D721Med (cell line): ENCODE measurements around the gene IZUMO1R.

Experiments
- DNase-seq: peaks from one replicate; pipeline ENCODE4 v3.0.0; 2011; ENCODE audit warnings: low spot score; ENCODE audit not compliant: insufficient read length
- FAIRE-seq: peaks from 2 replicates; lab custom pipeline; 2011; peaks lifted over from hg19 to GRCh38; lab: Jason Lieb, UNC
- CTCF ChIP-seq: IDR thresholded peaks from 2 replicates; pipeline ENCODE4 v1.5.1; 2012; ENCODE audit warnings: mild to moderate bottlenecking, control low read depth; ENCODE audit not compliant: insufficient read depth; ENCODE audit errors: missing control alignments

The IZUMO1R gene

GRCh38 chr11:94308024-94308423, 3.6 kb downstream of the IZUMO1R start:
- TF ChIP-seq CTCF: no peak
- FAIRE-seq (no peak), DNase-seq (no peak)

DNA sequence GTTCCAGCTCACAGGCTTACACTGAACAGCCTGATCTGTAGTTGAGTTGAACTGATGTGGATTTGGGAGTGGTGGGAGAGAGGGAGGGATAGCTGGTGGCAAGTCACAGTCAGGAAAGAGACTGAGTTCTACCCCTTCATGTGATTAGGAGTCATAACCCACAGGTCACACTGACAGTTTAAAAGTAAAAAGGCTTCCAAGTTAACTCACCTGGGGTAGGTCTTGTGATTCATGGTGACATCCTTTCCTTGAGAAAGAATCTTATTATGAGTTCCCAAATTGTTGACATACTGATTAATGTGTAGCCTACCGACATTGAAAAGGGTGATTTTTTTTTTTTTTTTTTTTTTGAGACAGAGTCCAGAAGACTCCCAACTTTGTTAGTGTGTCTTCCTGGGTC, 5.4 kb downstream of the IZUMO1R start:
- TF ChIP-seq CTCF: no peak
- no peak for DNase-seq
- FAIRE-seq: no peak

GRCh38 chr11:94310191-94310875, 6.0 kb downstream of the IZUMO1R start:
- TF ChIP-seq CTCF: no peak
- no peak for DNase-seq
- FAIRE-seq: no peak

GRCh38 chr11:94312339-94312738, 8.0 kb downstream of the IZUMO1R start:
- no peak for FAIRE-seq
- no peak for TF ChIP-seq CTCF
- DNase-seq: no peak

GRCh38 chr11:94314064-94314463, 9.7 kb downstream of the IZUMO1R start:
- no peak for TF ChIP-seq CTCF
- FAIRE-seq (no peak), DNase-seq (no peak)

GRCh38 chr11:94315664-94316063, 11.3 kb downstream of the IZUMO1R start:
- no peak for DNase-seq
- no peak for TF ChIP-seq CTCF
- FAIRE-seq: no peak

GRCh38 chr11:94322501-94322900, 18.1 kb downstream of the IZUMO1R start:
- FAIRE-seq: no peak

More at GRCh38 chr11:94322501-94322900, 18.1 kb downstream of the IZUMO1R start:
- DNase-seq: no peak
- no peak for TF ChIP-seq CTCF
